Islet of Langerhans (tissue), 1 donor: ENCODE results near the gene MOB1A.
"Not testable (repeated sequence)": the region's sequence is repeated elsewhere in the genome, so short reads cannot be mapped to it uniquely, and the experiment has no call there.

Experiments used
- FAIRE-seq: peaks from one replicate; lab custom pipeline; 2011; peaks lifted over from hg19 to GRCh38; lab: Jason Lieb, UNC

MOB1A gene

GRCh38 chr2:74148457-74149246, 30.0 kb downstream of the MOB1A start:
- no peak for FAIRE-seq

- FAIRE-seq = no peak
Measured at GRCh38 chr2:74147727-74148456, 30.8 kb downstream of the MOB1A start, which contains the start of gene BOLA3. Gene BOLA3 (minus strand): TSS chr2:74147912. CDS start chr2:74147874, 38 bp downstream.

- no peak for FAIRE-seq
Measured at GRCh38 chr2:74146929-74147726, 31.6 kb downstream of the MOB1A start.

- no peak for FAIRE-seq
Measured at GRCh38 chr2:74142340-74142739, 36.3 kb downstream of the MOB1A start.

- no peak for FAIRE-seq
Measured at GRCh38 chr2:74138600-74139323, 39.9 kb downstream of the MOB1A start.

GRCh38 chr2:74137651-74138599, 40.8 kb downstream of the MOB1A start:
- FAIRE-seq = no peak

- no peak for FAIRE-seq
Measured at GRCh38 chr2:74131901-74132300, 46.8 kb downstream of the MOB1A start.

- no peak for FAIRE-seq
Measured at GRCh38 chr2:74130211-74130995, 48.3 kb downstream of the MOB1A start.

GRCh38 chr2:74128206-74128605, 50.5 kb downstream of the MOB1A start:
- FAIRE-seq = no peak

- not testable (repeated sequence) for FAIRE-seq
Measured at GRCh38 chr2:74123955-74124354, 54.7 kb downstream of the MOB1A start.

- FAIRE-seq = not testable (repeated sequence)
Measured at GRCh38 chr2:74121846-74122245, 56.8 kb downstream of the MOB1A start.

- FAIRE-seq = peak; percentile 66
Measured at GRCh38 chr2:74119912-74120825, 58.5 kb downstream of the MOB1A start.

- FAIRE-seq = no peak
Measured at GRCh38 chr2:74119339-74119738, 59.3 kb downstream of the MOB1A start.

- FAIRE-seq = no peak
Measured at GRCh38 chr2:74111380-74111779, 67.3 kb downstream of the MOB1A start.

- no peak for FAIRE-seq
Measured at GRCh38 chr2:74110537-74110936, 68.1 kb downstream of the MOB1A start.

GRCh38 chr2:74109551-74109950, 69.1 kb downstream of the MOB1A start:
- no peak for FAIRE-seq

- FAIRE-seq = no peak
Measured at GRCh38 chr2:74107071-74107470, 71.6 kb downstream of the MOB1A start.

- FAIRE-seq = no peak
Measured at GRCh38 chr2:74105413-74105812, 73.3 kb downstream of the MOB1A start.

GRCh38 chr2:74104839-74105238, 73.8 kb downstream of the MOB1A start:
- no peak for FAIRE-seq
